ENCODE results near the gene RAI1.
"Not testable (repeated sequence)": the region's sequence is repeated elsewhere in the genome, so short reads cannot be mapped to it uniquely, and the experiment has no call there.

RAI1 gene

DNA sequence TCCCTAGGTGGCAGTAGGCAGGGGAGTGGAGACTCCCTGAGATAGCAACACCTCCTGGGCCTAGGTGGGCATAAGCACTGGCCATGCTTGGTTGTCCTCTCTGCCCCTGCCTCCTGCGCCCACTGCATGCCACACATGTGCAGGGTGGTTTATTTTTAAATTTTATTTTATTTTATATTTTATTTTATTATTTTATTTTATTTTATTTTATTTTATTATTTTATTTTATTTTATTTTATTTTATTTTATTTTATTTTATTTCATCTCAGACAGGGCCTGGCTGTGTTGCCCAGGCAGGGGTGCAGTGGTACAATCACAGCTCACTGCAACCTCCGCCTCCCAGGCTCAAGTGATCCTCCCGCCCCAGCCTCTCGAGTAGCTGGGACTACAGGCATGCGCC lies 126.9 kb downstream of the RAI1 start:
- DNase-seq: not testable (repeated sequence)

DNA sequence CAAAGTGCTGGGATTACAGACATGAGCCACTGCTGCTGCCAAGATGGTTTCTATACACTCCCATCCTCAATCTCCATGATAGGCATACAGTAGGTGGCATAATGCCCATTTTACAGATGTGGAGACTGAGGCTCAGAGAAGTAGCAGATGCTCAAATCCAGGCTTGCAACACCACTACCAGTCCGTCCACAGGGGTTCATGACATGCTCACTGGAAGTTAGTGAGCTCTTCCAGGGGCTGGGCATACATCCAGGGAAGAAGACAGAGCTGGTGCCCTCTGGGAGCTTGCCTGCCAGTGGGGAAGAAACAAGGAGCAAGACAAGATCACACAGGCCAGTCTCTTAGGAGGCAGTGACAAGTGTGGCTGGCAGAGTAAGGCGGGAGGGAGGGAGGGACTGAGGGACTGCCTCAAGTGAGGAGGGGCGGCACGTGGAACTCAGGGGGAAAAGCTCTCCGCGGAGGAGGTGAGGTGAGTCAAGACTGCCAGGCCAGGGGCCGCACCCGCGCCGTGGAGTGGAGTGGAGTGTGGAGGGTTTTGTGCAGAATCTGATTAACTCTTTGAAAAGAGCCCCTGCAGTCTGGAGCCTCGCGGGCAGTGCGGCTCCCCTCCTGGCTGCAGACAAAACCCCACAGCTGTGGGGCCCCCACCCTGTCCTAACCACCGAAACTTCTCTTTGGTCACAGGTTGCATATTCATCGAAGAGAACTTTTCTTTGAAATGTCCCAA lies 127.6 kb downstream of the RAI1 start:
- no peak for DNase-seq

DNA sequence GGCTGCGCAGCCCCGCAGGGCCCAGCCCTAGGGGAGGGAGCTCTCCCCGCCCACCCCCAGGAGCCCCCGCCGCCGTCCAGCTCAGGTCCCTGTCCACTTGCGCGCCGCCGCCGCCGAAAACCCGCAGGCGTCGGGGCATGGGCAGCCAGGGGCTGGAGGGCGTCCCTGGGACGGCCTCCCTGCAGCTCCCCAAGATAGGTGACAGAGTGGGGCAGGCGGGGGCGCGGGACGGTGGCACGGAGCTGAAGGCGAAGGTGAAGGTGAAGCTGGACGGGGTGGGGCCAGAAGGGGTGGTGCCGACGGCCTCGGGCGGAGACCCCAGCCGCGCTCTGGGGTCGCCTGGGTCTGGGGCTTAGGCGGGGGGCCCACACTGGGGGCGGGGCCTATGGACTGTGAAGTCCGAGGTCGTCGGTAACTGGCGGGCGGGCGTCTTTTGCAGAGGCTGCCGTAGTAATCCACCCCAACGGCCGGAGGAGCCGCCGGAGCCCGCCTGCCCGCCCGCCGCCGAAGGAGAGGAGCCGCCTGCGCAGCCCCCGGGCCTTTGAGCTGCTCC lies 128.3 kb downstream of the RAI1 start:
- DNase-seq: no peak

DNA sequence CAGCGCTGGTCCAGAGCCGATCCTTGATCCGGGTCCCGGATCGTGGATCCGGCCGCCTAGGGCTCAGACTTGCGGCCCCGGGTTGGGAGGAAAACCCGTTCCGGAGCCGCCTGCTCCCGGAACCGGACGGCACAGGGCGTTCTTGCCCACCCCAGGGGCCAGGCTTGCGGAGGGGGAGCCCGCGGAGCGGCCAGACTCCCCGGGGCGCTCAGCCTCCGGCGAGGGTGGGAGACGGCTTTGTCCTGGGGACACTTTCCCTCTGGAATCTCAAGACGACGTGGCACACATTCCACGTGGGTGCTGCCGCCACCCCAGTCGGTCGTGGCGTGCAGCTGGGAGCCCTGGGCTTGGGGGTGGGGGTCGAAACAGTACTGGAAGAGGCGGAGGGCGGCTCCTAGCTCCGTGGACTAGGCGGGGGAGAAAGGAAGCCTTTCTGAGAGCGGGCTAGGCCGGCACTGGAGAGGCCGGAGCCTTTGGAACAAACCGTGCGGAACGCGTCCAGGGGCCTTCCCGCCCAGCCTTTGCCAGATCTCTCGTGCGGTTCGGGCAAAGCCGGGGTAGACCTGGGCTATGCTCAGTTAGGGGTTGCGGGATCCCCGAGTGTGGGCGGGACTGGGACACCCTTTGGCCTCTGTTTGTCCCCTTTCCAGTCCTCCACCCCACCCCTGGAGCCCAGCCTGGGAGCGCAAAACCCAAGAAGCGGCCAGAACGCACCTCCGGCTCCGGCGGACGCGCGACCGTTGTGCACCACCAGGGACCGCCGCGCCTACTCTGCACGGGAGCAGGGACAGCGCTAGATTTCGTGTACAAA lies 129.0 kb downstream of the RAI1 start:
- no peak for DNase-seq

DNA sequence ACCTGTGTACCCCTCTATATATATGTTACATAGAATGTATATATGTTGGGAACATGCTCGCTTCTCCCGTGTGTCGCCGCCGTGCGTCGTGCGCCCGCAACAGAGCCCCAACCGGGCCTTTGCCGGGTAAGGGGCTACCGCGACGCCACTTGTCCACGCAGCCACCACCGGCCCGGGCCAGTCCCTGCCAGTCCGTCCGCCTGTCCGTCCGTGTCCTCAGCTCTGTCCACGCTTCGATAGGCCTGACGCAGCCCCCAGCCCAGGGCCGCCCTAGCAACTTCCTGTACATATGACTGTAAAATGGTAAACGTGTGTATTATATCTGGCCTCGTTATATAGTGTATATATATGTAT lies 129.6 kb downstream of the RAI1 start:
- DNase-seq: no peak

DNA sequence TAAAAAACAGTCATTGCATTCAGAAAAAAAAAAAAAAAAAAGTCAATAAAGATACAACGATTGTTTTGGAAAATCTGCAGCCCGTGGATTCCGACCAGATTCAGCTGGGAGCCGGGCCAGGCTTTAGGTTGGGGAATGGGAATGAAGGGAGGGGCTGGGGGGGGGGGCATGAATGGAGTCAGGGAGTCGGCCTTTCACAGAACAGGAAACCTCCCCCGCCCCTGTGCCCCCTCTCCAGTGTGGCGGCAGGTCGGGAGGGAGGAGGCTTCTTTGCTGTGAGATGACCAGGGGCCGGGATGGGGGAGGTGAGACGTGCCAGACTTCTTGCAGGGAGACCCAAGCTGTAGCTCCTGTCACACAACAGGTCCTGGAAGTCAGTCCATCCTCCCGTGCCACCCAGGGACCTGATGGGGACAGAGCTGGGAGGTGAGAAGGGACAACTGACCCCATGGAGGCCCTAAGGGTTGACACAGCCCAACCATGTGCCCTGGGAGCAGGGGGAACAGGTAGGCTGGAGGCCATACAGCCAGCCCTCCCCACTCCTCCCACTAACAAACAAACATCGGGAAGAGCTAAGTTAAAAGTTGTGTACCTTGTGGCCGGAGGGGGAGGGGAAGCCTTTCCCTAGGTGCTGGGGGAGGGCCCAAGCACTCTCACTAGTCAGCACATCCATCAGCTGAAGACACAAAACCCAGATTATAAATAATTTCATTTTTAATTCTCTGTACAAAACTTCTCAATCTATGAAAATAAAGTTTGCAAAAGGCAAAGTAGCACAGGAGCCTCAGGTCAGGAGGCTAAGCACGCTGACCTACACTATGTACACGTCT lies 130.3 kb downstream of the RAI1 start:
- DNase-seq: no peak

DNA sequence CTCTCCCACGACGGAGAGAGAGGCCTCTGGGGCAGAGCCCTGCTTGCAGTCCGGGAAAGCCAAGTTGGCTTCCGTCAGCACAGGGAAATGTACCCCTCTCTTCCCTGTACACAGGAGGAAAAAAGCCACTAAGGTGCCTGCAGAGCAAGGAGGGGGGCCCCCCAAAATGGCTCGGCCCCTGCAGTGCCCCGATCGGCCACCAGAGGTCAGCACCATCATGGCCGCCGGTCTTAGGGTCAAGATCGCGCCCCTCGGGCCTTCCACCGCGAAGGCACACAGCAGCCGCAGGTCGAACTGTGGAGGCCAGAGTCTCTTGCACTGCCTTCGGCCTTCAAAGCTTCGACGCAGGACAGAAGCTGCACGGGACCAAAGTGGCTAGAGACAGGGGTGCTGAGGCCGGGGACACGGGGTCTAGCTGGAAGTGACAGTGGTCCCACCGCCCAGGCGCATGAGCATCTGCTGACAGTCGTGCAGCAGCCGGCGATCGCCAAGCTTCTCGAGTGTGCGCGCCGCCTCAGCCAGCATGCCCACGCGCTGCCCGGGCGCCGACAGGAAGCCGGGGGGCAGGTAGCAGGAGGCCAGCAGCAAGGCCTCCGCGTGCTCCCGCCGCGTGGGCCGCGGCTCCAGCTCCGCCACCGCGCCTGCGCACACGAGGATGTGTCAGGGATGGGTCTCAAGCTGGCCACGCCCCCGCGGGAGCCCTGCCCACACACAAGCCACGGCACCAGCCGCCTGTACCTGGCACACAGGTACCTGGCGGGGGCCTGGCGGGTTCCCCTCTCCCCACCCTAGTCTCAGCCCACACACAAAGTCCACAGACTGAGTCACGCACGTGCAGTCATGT lies 131.2 kb downstream of the RAI1 start:
- peak; percentile 70 for DNase-seq

DNA sequence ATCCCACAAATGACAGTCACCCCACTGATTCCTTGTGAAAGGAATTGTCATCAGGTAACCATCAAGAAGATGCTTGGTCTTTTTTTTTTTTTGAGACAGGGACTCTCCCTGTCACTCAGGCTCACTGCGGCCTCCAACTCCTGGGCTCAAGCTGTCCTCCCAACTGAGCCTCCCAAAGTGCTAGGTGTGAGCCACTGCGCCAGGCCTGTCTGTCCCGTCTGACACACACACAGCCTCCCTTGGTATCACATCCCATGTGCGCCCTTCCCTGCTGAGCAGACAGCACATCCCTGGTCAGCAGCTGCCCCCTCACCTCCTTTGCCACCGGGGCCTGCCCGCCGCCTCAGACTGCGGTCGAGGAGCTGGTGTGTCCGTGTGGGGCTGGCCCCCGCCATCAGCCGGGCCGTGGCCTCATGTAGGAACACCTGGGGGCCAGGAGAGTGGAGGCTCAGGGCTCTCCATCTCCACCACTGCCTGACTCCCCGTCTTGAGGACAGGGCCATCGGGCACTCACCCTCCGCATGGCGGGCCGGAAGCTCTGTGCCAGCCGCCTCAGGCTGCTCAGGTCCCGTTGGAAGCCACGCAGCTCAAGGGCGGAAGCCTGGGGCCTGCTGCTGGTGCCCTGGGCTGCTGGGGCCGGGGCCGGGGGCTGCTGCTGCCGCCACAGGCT lies 131.9 kb downstream of the RAI1 start:
- DNase-seq: no peak

DNA sequence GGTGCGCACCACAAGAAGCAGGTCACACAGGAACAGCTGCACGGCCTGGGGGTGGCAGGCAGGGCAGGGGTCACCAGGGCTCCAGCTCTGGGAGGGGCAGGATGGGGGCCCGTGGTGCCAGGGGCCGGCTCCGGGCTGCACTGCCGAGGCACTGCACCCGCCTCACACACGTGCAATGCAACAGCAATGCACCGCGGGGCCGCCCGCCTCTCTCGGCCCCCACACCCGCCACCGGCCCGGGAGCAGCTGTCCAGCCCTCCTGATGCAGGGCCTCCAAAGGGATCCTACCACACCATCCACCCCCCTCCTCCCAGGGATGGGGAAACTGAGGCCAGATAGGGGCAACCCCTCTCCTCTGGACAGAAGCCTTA lies 132.5 kb downstream of the RAI1 start:
- DNase-seq: no peak

DNA sequence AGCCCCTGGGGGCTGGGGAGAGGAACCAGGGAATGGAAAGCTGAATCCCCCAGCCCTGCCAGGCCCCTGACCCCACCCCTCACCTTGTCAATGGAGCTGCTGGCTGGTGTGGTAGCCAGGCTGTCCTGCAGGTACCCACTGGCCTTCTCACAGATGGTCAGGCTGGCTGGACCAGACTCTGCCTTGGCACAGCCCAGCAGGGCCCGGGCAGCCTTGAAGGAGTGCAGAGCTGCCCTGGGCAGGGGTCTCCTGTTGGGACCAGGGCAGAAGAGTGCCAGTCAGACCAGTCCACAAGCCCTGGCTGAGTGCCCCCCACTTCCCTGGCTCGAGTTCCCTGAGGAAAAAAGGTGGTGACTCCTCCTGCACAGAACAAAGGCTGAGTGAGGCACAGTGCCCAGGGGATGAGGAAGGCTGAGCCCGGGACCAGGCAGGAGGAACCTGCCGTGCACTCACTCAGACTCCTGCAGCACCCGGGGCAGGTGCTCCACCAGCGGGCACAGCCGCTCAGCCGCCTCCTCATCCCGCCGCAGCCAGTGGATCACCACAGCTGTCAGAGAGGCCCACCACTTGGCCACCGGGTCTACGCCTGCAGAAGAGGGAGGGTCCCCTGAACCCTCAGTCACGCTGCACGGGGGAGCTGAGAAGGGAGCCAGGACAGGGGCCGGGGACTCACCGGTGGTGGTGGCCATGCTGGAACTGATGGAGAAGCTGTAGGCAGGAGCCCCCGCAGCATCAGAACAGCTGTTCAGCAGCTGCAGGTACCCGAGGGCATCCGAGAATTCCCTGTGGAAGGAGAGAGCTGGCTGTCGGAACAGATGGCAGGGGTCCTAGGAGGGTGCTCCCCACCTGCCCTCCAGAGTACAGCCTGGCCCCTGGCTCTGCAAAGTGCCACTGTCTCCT lies 133.2 kb downstream of the RAI1 start:
- no peak for DNase-seq

DNA sequence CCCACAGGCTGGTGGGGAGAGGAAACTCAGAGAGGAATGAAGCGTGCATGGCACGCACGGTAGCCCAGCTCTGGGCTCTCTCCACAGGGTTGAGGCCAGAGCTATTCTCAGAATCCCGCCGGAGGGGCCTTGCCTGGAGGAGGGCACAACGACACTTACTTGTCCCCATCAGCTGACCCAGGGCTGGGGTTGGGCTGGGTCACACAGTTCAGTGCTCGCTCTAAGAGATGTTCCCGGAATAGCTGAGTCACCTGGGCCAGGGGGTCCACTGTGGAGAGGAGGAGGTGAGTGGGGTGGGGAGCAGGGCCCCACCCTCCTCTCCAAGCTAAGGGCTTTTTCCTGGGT lies 133.8 kb downstream of the RAI1 start:
- DNase-seq: no peak

DNA sequence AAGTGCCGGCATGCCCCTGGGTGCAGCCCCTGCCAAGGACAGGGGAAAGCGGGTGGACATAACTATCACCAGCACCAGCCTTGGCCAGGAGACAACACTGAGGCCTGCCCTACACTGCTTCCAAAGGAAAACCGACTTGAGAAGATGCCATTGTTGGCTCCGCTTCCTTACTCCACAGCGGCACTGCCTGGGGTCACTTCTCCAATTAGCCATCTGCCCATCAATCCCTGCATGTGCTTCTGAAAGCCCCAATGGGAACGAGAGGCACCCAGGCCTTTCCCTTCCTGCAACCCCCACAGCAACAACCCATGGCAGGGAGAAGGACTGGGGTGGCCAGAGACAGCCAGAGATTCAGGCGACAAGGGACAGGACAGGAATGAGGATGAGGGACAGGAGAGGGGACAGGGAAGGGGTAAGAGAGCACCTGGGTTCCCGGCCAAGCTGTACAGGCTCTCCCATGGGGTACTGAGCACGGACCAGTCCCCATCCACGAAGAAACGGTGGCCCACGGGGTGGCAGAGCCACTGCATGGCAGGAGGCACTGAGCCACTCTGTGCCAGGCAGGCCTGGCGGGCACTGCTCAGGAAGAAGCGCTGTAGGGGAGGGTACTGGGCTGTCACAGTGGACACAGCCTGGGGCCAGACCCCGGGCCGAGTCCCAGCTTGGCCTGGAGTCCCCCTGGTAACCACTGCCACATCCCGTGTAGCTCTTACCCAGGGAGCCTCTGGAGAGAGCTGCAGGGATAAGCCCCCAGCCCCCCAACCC lies 134.4 kb downstream of the RAI1 start:
- no peak for DNase-seq

DNA sequence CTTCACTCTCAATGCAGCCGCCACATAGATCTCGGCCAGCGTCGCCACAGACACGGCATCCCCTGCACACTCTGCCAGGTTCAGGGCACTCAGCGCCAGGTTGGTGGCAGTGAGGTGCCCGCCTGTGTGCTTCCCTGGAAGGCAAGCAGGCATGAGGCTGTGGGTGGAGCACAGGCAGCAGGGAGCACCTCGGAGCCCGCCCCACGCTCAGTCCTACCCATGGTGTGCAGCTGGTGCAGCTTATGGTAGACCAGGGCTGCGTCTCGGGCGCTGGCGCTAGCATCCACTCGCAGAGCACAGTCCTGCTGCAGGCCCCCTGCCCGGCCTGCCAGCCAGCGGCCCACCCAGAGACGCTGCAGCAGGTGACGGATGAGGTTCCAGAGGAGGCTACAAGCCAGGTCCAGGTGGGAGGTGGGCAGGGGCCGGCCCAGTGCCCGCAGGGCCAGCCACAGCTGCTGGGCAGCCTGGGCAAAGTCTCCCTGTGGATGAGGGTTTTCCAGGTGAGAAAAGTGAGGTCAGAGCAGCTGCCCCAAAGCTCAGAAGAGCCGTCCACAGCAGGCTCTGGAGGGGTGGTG lies 135.1 kb downstream of the RAI1 start:
- DNase-seq: no peak

DNA sequence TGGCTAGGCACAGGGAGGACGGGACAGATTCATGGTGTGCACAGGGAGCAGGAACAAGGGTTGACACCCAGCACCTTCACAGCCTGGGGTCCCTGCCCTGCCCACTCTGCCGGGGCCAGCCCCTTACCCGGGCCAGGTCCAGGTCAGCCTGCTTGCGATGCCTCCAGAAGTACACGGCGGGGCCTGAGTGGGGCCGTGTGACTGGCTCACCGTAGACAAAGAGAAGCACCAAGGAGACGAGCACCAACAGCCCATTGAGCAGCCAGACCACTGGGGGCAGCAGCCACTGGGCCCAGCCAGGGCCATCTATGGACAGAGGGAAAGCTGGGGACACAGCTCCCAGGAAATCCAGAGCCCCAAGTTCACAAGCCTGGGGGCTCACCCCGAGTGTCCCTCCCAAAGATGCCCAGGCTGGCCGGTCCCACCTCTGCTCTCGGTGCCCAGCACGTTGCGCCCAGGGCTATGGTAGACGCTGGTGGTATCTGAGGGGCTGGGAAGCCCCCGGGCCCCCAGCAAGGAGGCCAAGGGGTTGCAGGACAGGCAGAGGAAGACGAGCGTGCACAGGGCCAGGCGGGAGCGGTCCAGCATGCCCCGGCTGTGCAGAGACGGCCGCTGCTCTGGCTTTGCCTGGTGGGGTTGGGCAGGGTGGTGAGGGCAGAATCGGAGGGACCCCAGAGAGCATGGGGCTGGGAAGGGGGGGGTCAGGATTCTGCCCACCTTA lies 135.7 kb downstream of the RAI1 start:
- DNase-seq: no peak

DNA sequence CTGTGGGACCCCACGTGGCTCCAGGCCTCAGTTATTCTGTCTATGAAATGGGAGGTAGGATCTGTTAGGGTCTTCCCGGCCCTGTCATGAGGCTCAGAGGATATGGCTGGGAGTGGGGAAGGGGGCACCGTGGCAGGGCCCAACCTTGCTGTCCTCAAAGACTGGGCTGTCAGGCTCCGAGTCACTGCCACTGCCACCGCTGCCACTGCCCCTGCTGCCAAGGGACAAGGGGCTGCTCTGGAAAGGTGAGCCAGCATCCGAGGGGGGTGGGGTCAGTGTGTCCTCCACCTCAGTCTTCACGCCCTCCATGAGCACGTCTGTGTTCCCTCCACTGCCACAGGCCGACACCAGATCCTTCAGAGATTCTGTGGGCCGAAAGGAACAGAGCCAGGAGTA lies 136.3 kb downstream of the RAI1 start:
- DNase-seq: no peak

DNA sequence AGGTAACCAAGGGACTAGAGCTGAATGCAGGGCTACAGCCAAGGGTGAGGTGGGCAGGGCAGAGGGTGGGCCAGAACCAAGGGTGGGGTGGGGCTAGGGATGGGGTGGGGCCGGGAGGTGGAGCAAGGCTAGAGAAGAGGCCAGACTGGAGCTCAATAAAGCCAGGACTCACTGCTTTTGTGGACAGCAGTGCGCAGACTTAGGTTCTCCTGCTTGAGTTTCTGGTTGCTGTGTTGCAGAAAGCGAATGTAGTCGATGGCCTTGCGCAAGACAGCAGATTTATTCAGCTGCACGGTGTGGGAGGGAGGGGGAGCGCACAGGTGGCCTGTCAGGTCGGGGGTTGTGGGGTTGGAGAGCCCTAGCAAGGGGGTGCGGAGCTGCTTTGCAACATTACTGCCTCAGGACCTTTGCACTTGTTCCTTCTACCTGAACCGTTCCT lies 136.8 kb downstream of the RAI1 start:
- DNase-seq: no peak

DNA sequence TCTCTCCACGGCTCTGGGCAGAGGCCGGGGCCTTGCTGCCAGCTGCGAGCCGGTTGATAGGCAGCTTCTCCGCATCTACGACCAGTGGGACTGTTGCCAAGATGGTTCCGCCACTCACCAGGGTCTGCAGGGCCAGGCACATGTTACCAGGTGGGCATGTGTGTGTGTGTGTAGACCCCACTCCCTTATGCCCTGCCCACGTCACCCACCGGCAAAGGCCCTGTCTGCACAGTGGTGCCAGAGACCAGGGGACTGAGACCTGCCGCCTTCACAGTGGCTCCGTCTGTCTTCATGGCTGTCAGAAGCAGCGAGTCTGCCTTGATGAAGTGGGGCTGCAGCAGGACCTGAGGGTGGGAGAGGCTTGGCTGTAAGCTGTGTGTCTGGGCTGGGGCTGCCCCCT lies 137.9 kb downstream of the RAI1 start:
- no peak for DNase-seq

DNA sequence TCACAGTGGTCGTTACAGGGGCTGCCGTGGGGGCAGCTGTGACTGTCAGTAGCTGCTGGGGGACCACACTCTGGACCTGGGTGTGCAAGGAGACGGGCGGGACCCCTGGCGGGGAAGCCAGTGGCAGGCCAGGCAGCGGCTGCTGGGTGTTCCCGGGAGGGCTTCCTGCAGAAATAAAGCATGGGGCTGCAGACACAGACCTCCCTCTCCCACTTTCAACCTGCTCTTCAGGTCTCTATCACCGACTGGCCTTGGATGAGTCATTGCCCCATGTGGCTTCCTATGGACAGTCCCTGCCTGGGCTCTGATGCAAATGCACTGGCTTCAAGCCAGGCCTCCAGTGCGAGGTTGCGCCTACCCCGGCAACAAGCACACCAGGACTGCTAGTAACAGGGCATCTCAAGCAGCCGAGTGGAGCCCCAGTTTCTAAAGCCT lies 138.3 kb downstream of the RAI1 start:
- peak; percentile 55 for DNase-seq

DNA sequence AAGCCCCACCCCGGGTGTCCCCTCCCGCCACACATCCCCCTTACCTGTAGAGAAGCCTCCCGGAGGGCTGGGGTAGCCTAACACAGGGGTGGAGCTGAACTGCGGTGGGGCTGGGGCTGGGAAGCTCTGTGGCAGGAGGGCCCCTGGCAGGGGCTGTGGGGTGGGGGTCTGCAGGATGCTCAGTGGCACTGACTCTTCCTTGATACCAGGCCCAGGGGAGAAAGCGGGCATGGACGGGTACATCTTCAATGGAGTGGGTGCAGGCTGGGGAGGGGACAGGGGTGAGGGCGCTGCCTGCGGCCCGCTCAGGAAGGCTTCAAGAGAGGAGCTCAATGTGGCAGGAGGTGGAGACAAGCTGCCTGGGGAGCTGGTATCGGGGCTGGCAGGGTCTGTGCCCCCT lies 138.8 kb downstream of the RAI1 start:
- DNase-seq: no peak

Measured in CD4-positive, alpha-beta T cell treated with Interleukin-21 for 1 hour (primary cell).